Uterus (tissue), 2 donors: ENCODE results near the gene TNFRSF1A.

Experiments
- POLR2A ChIP-seq, 2 donors: fragments of 450-650 bp; IDR thresholded peaks; one replicate each; pipeline ENCODE4 v1.6.1; 2016; ENCODE audit warnings: antibody characterized with exemption in 2 of 2, mild to moderate bottlenecking in 1 of 2, moderate library complexity in 1 of 2
- TF ChIP-seq, protein P1 (sequence below), 4 experiments: fragments of 200-600 bp in 2 of 4; fragments of 450-650 bp in 2 of 4; sonication (generic) in 2 of 4; IDR thresholded peaks; one replicate each; pipeline ENCODE4 v1.5.1; 2016 to 2019; ENCODE audit warnings: antibody characterized with exemption in 4 of 4, mild to moderate bottlenecking in 2 of 4, moderate library complexity in 1 of 4

DNA sequence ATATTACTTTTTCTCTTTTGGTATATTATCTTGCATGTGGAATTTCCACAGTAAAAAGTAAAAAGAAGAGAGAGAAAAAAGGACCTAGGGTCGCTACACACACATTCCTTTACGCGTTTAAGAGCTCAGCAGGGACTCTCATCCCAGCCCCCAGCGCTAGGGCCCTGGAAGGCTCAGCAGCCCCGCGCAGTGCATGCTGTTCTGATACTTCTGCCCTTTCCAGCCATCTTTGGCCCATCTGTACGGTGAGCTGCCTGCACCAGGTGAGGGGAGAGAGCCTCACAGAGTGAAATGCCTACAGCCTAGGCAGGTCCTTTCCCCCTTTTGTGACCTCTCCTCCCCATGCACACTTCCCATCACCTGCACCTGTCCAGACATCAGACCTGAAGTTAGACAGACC lies 40.5 kb upstream of the TNFRSF1A start:
- TF ChIP-seq POLR2A (IDR thresholded peaks at IDR 0.05), result no peak
- TF ChIP-seq, protein P1, sequence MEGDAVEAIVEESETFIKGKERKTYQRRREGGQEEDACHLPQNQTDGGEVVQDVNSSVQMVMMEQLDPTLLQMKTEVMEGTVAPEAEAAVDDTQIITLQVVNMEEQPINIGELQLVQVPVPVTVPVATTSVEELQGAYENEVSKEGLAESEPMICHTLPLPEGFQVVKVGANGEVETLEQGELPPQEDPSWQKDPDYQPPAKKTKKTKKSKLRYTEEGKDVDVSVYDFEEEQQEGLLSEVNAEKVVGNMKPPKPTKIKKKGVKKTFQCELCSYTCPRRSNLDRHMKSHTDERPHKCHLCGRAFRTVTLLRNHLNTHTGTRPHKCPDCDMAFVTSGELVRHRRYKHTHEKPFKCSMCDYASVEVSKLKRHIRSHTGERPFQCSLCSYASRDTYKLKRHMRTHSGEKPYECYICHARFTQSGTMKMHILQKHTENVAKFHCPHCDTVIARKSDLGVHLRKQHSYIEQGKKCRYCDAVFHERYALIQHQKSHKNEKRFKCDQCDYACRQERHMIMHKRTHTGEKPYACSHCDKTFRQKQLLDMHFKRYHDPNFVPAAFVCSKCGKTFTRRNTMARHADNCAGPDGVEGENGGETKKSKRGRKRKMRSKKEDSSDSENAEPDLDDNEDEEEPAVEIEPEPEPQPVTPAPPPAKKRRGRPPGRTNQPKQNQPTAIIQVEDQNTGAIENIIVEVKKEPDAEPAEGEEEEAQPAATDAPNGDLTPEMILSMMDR (IDR thresholded peaks at IDR 0.05), result no peak
